Measurements from ENCODE around the gene SLC49A3.
"Not testable (repeated sequence)": the region's sequence is repeated elsewhere in the genome, so short reads cannot be mapped to it uniquely, and the experiment has no call there.

Gene SLC49A3

DNA sequence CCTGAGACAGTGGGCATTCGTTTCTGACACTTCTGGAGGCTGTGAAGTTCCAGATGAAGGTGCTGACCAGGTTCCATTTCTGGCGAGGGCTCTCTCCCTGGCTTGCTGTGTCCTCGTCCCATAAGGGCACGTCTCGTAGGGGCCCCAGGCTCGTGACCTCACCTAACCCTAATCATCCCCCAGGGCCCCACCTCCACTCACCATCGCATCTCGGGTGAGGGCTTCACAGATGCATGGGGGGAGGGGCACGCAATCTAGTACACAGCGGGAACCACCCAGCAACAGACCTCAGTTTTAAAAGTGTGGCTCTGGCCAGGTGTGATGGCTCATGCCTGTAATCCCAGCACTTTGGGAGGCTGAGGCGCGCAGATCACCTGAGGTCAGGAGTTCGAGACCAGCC, 41.5 kb downstream of the SLC49A3 start:
- no peak for TF ChIP-seq JUND (IDR thresholded peaks at IDR 0.05; ENCODE audit: low read depth)
- no peak for DNase-seq (ENCODE audit: low read depth in 1 of 2, low spot score in 1 of 2)
- in situ Hi-C loops (cut with HindIII; ENCODE audit: low pct_unique_long_range_greater_than_20kb, low sequenced_read_pairs) = no loop called here

DNA sequence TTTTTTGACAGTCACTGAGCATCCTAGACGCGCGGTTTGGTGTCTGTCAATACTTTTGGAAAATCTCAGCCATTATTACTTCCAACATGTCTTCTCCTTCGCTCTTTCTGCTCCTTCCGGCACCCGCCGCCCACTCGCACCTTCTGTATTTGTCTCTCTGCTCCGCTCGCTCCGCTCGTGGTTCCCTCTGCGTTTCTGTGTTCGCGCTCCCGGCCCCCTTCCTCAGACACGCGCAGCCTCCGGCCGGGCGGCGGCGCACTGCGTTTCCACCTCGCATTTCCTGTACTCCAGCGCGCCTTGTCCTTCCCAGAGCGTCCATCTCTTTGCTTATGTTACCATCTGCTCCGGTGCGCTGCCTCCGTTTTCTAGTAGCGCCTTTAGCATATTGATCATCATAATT, 42.5 kb downstream of the SLC49A3 start:
- TF ChIP-seq JUND (IDR thresholded peaks at IDR 0.05; ENCODE audit: low read depth) = no peak
- in situ Hi-C loops (cut with HindIII; ENCODE audit: low pct_unique_long_range_greater_than_20kb, low sequenced_read_pairs) = no loop called here
- no peak for DNase-seq (ENCODE audit: low read depth in 1 of 2, low spot score in 1 of 2)

DNA sequence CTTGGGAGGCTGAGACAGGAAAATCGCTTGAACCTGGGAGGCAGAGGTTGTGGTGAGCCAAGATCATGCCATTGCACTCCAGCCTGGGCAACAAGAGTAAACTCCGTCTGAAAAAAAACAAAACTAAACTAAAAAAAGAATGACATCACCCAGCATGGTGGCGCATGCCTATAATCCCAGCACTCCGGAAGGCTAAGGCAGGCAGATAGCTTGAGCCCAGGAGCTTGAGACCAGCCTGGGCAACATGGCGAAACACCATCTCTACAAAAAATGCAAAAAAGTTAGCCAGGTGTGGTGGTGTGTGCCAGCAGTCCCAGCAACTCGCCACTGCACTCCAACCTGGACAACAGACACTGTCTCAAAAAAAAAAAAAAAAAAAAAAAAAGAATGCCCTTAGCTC, 46.6 kb downstream of the SLC49A3 start:
- DNase-seq (ENCODE audit: low read depth in 1 of 2, low spot score in 1 of 2); in situ Hi-C loops (cut with HindIII; ENCODE audit: low pct_unique_long_range_greater_than_20kb, low sequenced_read_pairs): not testable (repeated sequence)

DNA sequence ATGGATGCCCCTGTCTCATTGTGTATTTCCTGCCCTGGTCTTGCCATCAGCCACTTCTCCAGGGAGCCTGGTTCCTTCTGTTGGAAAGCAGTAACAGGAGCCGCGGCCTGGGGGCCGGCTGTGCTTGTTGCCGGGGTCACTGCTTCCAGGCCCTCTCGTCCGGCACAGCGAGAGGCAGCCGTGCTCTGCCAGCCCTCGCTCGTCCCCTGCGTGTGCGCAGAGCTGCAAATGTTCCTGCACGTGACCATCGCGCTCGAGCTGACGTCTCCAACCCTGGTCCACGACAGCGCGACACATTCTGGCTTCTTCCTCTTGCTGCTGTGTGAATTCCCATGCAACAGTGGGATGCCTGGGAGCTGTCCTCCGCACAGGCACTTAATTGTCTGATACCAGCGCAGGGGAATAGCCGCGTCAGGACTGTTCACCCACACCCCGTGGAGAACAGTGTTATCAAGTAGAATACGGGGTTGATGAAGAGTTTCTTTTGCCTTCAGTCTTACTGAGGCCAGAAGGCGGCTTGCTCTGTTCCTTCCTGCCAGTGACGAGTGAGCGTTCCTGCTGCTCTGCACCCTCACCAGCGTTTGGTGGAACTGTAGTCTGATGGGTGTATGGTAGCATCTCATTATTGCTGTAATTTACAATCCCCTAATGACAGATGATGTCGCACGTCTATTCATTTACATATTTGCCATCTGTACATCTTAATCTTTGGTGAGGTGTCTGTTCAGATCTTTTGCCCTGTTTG, 51.2 kb downstream of the SLC49A3 start:
- no peak for TF ChIP-seq JUND (IDR thresholded peaks at IDR 0.05; ENCODE audit: low read depth)
- DNase-seq (ENCODE audit: low read depth in 1 of 2, low spot score in 1 of 2) = no peak
- in situ Hi-C loops (cut with HindIII; ENCODE audit: low pct_unique_long_range_greater_than_20kb, low sequenced_read_pairs) = no loop called here

DNA sequence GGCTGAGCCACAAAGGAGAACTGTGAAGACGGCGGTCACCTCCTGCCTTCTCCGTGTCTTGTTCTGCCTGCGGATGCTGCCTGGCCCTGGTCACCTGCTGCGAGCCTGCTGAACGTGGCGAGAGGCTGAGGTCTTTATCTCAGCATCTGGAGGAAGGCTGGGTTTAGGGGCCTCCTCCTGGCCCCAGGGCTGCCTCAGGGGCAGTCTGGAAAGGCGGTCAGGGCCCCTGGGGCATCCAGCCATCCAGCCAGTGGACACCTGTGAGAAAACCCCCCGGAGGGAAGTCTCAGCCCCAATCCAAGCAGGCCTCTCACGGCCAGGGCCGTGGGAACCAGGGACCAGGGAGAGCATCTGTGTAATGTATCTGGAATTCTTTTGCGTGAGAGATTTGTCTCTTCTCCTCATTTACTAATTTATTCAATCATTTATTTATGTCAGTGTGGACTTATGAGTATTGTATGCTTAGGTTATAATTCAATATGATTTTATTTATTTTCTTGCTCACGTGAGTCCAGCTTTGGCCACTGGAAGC, 52.3 kb downstream of the SLC49A3 start:
- no peak for DNase-seq (ENCODE audit: low read depth in 1 of 2, low spot score in 1 of 2)
- TF ChIP-seq JUND (IDR thresholded peaks at IDR 0.05; ENCODE audit: low read depth) = no peak
- in situ Hi-C loops (cut with HindIII; ENCODE audit: low pct_unique_long_range_greater_than_20kb, low sequenced_read_pairs) = no loop called here

DNA sequence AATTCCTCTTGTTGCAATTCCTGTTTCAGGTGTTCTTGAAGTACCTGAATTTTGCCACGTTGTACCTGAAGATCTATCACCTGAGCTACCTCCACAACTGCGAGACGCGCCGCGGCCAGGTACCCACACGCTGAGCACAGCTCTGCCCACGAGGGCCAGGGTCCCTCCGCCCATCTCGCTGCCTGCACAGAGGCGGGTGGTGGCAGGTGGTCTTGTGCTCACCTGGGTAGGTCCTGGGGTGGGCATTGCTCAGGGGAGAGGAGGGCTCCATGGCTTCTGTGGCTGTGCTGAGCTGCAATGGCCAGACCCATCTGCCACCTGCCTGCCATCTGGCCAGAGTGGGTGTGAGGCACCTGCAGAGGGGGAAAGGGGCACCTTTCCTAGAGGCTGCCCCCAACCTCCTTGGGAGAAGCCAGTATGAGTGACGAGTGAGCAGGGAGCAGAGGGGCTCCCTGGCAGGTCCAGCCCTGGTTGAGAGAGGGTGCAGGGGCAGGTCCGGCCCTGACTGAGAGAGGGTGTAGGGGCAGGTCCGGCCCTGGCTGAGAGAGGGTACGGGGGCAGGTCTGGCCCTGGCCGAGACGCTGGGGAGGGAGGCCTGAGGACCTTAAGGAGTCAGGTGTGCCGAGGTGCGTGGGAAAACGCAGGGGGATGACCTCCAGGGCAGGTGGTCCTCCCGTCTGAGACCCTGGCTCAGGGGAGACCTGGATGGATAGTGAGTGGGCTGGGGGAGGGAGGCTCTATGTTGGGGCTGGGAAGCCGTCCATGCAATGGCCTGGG, 52.9 kb downstream of the SLC49A3 start:
- no peak for DNase-seq (ENCODE audit: low read depth in 1 of 2, low spot score in 1 of 2)
- in situ Hi-C loops (cut with HindIII; ENCODE audit: low pct_unique_long_range_greater_than_20kb, low sequenced_read_pairs) = no loop called here
- no peak for TF ChIP-seq JUND (IDR thresholded peaks at IDR 0.05; ENCODE audit: low read depth)

DNA sequence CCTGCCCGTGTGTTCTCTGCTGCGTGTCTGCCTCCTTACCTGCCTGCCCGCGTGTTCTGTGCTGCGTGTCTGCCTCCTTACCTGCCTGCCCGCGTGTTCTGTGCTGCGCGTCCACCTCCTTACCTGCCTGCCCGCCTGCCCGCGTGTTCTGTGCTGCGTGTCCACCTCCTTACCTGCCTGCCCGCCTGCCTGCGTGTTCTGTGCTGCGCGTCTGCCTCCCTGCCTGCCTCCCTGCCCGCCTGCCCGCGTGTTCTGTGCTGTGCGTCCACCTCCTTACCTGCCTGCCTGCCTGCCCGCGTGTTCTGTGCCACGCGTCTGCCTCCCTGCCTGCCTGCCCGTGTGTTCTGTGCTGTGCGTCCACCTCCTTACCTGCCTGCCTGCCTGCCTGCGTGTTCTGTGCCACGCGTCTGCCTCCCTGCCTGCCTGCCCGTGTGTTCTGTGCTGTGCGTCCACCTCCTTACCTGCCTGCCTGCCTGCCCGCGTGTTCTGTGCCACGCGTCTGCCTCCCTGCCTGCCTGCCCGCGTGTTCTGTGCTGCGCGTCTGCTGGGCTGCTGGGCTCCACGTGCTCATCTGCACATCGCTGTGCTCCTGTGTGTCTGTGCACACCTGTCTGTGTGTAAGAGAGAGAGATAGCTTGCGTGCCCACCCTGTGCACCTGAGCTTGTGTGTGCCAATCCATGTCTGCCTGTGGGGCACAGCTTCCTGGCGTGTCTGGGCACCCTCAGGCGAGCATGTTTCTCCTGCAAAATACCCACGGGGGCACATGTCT, 53.7 kb downstream of the SLC49A3 start:
- in situ Hi-C loops (cut with HindIII; ENCODE audit: low pct_unique_long_range_greater_than_20kb, low sequenced_read_pairs); DNase-seq (ENCODE audit: low read depth in 1 of 2, low spot score in 1 of 2): not testable (repeated sequence)

DNA sequence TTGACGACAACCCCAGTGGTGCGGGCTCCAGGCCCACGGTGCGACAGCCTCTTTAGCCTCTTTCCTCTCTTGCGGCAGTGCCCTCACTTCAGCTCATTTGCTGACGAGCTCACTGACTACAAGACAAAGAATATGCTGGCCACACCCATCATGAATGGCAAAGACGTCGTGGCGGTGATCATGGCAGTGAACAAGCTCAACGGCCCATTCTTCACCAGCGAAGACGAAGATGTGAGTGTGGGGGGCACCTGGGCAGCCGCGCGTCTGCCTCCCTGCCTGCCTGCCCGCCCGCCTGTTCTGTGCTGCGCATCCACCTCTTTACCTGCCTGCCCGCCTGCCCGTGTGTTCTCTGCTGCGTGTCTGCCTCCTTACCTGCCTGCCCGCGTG, 54.4 kb downstream of the SLC49A3 start:
- peak in 1 of 2 experiments; percentile 35 for DNase-seq (ENCODE audit: low read depth in 1 of 2, low spot score in 1 of 2)
- no peak for TF ChIP-seq JUND (IDR thresholded peaks at IDR 0.05; ENCODE audit: low read depth)
- in situ Hi-C loops (cut with HindIII; ENCODE audit: low pct_unique_long_range_greater_than_20kb, low sequenced_read_pairs) = no loop called here

DNA sequence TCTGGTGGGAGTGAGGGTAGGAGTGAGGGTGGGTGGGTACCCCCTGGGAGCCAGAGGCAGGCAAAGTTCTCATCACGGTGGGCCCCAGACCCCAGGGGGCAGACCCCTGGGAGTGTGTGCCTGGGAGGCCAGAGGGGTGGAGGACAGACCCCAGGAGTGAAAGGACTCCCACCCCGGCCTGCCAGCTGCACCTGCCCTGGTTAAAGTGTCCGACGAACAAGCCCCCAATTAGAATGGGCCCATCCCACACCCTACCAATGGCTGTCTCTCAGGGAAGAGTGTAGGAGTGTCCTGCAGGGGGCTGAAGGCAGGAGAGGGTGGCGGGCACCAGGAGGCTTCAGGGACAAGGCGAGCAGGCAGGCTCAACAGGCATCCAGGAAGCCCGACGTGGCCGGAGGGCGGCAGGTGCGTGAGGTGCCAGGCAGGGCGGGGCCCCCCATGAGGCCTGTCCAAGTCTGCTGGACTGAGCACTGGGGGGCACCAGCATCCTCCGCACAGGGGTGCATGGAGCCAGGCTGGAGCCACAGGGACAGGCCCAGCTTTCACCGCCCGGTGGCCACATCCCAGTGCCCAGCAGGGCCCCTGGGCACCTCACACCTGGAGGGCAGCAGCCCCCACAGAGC, 54.9 kb downstream of the SLC49A3 start:
- TF ChIP-seq JUND (IDR thresholded peaks at IDR 0.05; ENCODE audit: low read depth) = no peak
- DNase-seq (ENCODE audit: low read depth in 1 of 2, low spot score in 1 of 2) = no peak
- in situ Hi-C loops (cut with HindIII; ENCODE audit: low pct_unique_long_range_greater_than_20kb, low sequenced_read_pairs) = no loop called here

DNA sequence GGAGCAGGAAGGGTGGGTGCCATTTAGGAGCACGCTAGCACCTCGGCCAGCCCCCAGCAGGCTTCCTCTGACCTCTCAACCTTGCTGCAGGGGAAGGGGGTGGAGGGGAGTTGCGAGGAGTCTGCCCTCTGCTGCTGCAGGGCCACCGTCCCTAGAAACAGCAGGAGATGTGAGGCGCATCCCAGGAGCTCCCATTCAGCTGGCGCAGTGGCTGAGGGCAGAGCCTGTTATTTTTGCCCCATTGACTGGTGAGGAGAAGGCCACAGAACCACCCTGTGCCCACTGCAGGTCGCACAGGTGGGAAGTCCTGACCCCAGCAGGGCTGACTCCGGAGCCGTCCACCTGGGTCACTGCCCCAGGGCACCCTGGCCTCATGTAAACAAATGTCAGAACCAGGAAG, 55.5 kb downstream of the SLC49A3 start:
- TF ChIP-seq JUND (IDR thresholded peaks at IDR 0.05; ENCODE audit: low read depth) = no peak
- DNase-seq (ENCODE audit: low read depth in 1 of 2, low spot score in 1 of 2) = no peak
- in situ Hi-C loops (cut with HindIII; ENCODE audit: low pct_unique_long_range_greater_than_20kb, low sequenced_read_pairs) = no loop called here

DNA sequence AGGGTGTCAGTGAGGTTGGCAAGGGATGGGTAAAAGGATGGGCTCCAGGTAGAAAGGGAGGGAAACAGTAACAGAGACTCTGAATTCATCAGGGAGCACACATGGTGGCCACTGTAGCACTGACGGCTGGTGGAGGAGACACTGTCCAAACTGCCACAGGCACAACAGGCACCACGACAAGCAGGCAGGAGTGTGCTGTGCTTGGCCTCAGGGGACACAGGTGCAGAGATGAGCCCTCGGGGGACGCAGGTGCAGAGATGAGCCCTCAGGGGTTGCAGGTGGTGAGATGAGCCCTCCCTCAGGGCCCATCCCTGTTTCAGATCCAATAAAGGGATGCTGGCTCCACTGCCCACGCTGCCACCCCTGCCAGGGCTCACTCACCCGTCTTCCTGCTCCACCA, 56.0 kb downstream of the SLC49A3 start:
- DNase-seq (ENCODE audit: low read depth in 1 of 2, low spot score in 1 of 2) = no peak
- TF ChIP-seq JUND (IDR thresholded peaks at IDR 0.05; ENCODE audit: low read depth) = no peak
- in situ Hi-C loops (cut with HindIII; ENCODE audit: low pct_unique_long_range_greater_than_20kb, low sequenced_read_pairs) = no loop called here

DNA sequence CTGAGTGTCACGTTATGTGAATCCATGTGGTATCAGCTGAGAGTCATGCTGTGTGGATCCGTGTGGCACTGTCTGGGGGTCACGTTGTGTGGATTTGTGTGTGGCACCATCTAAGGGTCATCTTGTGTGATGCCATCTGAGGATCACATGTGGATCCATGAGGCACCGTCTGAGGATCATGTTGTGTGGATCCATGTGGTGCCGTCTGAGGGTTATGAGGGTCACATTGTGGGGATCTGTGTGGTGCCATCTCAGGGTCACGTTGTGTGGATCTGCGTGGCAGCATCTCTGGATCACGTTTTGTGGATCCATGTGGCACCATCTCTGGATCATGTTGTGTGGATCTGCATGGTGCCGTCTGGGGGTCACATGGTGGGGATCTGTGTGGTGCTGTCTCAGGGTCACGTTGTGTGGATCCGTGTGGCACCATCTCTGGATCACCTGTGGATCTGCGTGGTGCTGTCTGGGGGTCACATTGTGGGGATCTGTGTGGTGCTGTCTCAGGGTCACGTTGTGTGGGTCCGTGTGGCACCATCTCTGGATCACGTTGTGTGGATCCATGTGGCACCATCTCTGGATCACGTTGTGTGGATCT, 56.7 kb downstream of the SLC49A3 start:
- in situ Hi-C loops (cut with HindIII; ENCODE audit: low pct_unique_long_range_greater_than_20kb, low sequenced_read_pairs) = no loop called here
- DNase-seq (ENCODE audit: low read depth in 1 of 2, low spot score in 1 of 2) = no peak
- TF ChIP-seq JUND (IDR thresholded peaks at IDR 0.05; ENCODE audit: low read depth) = no peak

Measured in T47D (cell line).